NCI-H187 (cell line): ENCODE results near the gene EMID1.

Experiments used
- DNase-seq, 2 experiments: peaks; one replicate each; lab custom pipeline; 2025; lab: John Stamatoyannopoulos, UW

EMID1 gene

DNA sequence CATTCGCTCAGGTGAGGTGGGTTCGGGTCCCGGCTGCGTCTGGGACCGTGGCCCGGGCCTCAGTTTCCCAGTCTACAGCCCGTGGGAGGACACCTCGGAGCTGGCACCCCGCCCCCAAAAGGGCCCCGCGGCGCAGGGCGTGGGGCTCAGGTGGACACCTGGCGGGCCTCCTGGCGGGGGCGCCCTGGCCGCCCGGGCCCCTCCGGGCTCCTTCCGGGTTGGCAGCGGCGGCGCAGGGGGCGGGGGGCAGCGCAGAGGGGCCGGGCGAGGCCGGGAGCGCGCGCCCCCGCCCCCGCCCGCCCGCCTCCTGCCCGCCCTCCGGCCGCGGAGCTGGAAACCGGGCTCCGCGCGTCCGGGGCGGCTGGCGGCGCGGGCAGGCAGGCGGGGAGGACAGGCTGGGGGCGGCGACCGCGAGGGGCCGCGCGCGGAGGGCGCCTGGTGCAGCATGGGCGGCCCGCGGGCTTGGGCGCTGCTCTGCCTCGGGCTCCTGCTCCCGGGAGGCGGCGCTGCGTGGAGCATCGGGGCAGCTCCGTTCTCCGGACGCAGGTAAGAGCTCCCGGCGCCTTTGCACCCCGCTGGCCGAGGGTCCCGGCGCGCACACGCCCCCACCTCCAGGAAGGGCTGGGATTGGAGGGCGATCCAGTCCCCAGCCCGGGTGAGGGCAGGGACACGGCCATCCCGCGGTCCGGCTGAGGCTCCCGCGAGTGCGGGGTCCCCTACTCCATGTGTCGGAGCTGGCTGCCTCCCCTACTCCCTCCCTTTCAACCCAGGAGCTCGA lies at the start of gene EMID1:
Gene EMID1 (plus strand): TSS at position 303 of the 778 bp plus-strand sequence. CDS start 143 bp downstream, at position 446.
- no peak for DNase-seq

DNA sequence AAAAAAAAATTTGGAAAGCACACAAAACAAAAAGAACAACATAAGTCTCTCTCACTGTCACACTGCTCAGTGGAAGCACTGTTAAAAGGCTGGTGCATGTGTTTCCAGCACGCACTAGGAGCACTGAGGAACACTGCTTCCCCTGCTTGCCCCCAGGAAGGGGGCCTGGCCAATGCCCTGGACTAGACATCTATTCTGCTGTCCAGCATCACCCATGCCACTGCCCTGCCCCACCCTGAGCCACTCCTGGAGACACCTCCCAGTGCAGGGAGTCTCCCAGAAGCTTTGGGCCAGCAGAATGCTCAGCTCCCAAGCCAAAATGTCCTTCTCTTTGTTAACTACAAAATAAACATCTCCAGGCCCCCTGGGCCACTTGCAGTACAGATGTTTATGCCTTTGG lies 49.7 kb upstream of the EMID1 start:
- DNase-seq, result no peak

DNA sequence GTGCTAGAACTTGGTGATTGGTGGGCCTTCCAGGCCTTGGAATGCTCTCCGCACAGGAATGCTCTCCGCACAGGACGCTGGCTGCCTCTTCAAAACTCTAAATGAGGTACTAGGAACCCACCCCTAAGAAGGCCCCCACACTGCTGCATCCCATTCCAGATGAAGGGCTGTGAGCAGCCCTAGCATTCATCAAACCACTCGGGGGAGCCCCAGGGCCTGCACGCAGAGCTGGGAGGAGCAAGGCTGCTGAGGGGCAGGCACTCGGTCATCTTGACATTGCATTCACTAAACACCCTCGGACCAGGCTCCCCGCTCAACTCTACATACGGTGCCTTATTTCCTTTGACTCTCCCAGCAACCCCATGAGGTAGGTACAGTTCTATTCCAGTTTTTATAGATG lies 49.2 kb upstream of the EMID1 start:
- DNase-seq, result no peak

DNA sequence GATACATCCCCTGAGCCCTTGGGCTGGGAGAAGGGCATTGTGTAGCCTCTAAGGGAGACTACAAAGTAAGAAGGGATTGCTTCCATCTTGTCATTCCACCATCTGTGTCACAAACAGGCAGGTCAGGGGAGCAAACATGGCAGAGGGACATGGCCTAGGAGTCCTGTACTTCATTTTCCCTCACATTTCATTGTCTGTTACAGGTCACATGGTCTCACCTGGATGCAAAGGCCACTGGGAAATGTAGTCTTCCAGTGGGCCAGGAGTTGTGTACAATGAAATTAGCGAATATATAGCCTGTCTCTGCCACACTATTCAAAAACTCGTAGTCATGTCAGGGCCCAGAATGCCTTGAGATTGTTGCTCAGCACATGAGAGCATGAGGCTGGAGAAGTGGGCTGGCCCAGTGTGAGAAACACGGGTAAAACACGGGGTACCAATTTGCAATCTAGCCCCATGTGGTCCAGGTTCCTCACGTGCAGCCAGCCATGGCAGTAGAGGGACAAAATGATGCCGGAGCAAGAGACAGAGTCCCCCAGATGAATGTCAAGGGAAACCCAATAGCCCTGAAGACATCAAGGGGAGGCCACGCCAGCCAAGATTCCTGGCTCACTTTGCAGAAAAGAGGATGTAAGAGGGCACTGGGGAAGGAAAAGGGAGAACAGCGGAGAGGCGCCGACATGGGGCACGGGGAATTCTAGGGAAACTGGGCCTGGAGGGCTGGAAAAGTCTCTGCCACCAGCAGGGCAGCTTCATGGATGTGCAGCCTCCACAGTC lies 47.7 kb upstream of the EMID1 start:
- no peak for DNase-seq

DNA sequence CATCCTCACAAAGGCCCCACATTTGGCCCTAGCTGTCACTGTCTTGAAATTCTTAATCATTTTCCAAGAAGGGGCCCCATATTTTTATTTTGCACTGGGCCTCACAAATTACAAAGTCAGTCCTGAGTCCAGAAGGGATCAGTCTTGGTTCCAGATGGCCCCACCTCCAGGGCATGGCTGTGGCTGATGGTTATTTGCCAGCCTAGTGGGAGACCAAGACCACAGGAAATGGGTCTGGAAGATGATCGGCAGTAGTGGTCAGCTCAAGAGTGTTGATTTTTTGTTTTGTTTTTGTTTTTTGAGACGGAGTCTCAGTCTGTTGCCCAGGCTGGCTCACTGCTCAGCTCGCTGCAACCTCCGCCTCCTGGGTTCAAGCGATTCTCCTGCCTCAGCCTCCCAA lies 47.1 kb upstream of the EMID1 start:
- no peak for DNase-seq

DNA sequence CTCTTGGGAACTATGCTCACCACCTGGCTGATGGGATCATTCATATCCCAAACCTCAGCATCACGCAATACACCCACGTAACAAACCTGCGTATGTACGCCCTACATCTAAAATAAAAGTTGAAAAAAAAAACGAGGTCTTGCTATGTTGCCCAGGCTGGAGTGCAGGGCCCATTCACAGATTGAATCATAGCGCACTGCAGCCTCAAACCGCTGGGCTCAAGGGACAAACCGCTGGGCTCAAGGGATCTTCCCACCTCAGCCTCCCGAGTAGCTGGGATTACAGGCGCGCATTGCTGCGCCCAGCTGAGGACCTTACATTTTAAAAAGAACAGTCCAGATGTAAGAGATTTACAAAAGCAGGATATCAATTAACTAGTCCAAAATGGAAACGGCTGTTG lies 41.9 kb upstream of the EMID1 start:
- DNase-seq, result no peak

DNA sequence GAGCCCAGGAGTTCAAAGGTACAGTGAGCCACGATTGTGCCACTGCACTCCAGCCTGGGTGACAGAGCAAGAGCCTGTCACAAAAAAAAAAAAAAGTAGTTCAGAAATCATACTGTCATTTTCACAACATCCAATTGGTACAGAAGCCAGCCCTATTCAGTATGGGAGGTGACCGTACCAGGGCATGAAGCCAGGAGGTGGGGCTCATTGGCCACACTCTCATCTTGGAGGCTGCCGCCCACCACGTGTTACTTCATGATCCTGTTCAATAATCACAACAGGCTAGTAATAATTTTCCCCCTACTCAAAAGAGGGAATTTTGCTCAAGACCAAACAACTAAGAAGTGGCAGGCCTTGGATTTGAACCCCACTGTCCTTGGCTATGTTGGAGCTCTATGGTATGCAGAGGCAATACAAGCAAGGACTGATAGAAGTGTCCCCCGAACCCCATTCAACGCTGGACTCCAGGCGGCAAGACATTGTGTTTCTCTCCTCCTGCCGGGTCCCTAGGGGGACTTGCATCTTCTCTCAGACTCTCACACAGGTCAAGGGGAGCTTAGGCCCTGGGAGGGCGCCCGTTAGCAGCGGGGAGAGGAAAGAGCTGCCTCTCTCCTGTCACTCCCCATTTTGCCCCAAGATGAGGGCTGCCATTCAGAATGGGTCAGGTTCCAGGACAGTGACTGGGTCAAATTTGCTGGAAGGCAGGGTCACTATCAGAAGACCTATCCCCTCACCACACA lies 40.2 kb upstream of the EMID1 start:
- DNase-seq, result no peak

DNA sequence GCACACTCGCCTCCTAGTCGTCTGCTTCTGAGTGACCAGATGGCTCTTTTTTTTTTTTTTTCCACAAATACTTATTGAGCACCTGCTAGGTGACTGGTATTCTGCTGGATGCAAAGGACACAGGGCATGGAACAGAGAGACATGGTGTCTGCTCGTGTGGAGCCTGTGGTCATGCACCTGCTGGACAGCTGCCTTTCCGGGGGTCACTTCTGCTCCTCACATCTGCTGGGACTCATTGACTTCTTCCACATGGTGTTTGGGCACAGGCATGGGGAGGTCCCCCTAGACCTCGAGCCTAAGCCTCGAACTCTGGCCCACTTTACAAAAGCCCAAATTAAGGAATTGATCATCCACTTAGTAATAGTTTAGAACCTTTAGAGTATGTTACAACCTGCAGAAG lies 39.5 kb upstream of the EMID1 start:
- DNase-seq, result no peak

DNA sequence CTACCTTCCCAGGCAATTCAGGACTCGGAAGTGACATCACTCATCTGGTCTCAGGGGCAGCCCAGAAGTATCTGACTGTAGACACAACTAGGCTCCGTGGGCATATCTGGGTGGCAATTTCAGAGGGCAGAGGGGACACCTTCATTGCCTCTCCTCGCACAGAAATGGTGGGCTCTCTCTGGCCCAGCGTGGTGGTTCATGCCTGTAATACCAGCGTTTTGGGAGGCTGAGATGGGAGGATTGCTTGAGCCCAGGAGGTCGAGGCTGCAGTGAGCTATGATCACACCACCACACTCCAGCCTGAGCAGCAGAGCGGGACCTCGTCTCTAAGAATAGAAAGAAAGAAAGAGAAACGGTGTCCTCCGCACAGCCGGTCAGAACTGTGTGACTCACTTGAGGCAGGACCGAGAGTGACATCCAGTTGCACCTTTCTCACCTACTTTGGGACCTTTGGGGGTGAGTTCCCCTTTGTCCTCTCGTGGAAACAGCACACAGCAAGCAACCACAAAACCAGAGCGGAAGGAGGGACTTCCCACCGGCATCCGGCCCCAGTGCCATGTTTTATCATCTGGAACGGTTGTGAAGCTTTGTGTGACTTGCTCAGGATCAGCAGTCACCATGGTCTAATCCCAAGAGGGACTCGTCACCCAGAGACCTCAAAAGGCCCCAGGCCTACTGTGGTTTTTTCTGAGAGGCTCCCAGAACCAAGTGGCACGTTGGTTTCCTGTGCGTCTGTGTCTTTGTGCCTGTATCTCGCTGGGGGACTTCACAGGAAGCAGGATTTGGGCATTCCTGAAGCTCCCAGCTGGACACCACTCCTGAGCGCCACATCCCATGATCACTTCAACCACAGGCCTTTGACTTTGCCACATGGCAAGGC lies 38.4 kb upstream of the EMID1 start:
- DNase-seq, result no peak

DNA sequence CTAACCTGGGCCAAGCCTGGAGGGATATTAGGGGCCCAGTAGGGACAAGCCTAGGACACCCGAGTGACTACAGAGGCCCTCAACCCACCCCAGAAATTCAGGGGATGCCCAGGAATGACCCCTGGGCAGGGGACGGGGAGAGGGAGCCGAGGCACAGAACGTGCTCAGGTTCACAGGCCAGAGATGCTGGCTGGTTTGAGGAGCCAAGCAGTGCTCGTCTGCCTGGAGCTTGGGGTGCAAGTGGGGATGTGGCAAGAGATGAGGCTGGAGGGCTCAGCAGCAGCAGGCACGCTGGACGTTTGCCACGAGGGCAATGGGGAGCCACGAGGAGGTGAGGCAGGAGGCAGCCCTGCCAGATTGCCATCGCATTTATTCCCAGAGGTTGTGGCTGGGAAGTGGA lies 34.0 kb upstream of the EMID1 start:
- no peak for DNase-seq

DNA sequence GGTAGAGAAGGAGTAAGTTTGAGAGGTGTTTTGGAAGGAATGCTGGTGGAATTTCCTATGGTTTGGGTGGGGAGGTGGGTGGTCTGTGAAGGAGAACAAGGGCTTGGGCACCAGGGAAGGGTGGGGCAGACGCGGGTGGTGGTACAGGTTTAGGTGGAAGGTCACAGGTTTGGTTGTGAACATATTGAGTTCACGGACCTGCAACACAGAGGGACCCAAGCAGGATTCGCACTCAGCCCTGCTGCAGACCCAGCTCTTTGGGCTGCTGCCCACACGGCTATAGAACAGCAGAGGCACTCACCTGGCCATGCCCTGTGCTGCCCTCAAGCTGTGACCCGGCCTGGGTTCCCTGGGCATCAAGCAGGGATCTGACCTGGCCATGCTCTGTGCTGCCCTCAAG lies 33.5 kb upstream of the EMID1 start:
- no peak for DNase-seq

DNA sequence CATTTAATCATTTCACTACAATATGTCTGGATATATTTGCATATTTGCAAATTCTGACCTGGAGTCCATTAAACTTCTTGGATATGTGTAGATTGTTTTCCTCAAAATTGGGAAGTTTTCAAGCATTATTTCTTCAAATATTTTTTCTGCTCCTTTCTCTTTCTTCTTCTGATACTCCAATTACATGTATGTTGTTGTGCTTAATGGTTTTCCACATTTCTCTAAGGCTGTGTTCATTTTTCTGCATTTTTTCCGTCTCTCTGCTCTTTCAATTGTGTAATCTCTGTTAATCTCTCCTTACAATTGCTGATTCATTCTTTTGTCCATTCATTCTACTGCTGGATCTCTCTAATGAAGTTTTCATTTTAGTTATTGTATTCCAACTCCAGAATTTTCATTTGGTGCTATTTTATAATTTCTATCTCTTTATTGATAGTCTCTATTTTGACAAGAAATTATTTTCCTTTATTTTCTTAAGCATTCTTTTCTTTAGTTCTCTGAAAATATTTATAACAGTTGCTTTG lies 30.3 kb upstream of the EMID1 start:
- DNase-seq, result no peak

DNA sequence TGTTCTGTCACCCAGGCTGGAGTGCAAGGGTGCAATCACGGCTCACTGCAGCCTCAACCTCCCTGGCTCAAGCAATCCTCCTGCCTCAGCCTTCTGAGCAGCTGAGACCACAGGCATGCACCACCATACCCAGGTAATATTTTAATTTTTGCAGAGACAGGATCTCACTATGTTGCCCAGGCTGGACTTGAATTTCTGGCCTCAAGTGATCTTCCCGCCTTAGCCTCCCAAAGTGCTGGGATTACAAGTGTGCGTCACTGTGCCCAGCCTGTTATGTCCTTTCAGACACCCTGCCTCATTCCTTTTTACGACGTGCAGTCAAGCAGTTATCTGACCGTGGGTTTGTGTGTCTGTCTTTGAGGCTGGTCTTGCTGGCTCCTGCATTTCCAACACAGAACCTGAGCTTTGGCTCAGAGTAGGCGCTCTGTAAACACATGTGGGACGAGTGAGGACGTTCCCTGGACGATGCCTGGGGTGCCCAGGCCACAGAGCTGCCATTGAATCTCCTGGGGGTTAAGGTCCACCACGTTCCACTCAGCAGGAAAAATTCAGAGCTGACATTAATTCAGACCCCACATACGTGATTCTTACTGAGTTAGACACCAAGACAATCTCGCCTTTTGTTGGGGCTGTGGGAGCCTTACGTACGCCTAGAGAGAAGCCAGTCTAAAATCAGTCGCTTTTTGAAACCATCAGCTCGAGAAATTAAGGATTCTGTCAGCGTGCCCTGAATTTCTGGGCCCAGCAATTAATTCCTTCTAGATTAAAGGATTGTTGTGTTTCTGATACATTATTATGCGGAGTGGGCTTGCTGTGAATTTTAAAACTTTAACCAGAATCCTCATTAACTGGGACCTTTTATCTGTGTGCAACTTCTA lies 21.5 kb upstream of the EMID1 start:
- DNase-seq, result no peak

DNA sequence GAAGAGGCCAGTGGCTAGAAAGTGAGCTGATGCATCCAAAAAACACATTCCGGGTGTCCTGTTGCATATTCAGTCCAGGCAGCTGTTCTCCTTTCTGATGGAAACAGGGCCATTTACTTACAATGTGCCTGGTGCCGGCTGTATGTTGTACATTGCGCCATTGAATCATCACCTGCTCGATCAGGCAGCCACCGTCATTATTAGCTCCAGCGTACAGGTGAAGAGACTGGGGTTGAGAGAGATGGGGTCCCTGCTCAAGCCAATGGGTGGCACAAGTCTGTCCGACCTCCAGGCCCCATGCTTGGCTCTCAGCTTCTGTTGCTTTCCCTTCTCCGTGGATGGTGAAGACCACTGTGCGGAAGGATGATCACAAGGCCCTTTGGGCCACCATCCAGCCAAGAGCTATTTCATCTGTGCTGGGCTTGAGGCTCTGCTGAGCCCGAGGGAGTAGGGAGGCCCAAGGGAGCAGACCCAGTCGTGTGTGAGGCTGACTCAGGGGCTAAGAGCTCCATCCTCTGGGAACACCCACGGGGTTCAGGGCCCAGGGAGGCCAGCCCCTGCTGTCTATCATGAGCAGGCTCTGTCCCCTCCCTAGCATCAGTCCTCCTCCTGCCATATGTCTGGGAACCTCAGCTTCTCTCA lies 20.7 kb upstream of the EMID1 start:
- DNase-seq, result no peak

DNA sequence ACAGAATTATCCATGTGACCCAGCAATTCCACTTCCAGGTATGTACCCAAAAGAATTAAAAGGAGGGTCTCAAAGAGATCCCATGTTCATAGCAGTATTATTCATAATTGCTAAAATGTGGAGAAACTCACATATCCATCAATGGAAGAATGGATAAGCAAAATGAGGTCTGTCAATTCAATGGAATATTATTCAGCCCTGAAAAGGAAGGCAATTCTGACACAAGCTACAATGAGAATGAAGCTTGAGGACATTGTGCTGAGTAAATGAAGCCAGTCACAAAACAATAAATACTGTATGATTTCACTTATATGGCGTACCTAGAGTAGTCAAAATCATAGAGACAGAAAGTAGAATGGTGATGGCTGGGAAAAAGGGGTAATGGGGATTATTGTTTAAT lies 19.4 kb upstream of the EMID1 start:
- no peak for DNase-seq

DNA sequence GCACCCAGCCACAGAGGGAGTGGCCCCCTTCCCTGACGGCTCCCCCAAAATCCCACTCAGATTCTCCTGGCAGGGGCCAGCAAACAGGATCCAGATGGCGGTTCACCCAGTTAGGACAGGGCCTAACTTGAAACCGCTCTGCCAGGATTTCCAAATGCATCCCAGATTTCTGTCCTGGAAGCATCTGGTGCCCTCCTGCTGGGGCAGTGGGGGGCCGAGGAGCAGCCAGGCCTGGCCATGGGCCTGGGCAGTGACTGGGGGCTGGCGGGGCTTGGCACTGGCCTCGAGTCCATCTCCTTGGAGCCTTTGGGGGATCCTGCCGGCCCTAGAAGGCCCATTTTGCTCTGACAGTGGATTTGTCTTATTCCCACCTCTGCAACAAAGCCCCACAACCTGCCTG lies 17.9 kb upstream of the EMID1 start:
- no peak for DNase-seq

DNA sequence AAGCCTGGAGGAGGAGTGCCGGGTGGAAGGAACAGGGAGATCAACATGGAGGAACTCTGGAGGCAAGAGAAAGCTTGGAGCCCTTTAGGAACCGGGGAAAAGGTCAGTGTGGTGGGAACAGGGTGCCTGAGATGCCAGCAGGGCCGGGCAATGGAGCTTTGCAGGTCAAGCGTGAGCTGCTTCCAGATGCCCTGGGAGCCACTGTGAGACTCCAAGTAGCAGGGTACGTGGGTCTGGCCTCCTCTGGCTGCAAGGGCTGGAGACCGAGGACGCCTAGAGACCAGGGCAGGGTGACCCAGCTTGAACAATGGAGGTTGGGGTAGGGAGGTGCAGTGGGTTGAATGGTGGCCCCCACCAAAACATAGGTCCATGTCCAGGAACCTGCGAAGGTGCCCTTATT lies 15.6 kb upstream of the EMID1 start:
- DNase-seq, result no peak

DNA sequence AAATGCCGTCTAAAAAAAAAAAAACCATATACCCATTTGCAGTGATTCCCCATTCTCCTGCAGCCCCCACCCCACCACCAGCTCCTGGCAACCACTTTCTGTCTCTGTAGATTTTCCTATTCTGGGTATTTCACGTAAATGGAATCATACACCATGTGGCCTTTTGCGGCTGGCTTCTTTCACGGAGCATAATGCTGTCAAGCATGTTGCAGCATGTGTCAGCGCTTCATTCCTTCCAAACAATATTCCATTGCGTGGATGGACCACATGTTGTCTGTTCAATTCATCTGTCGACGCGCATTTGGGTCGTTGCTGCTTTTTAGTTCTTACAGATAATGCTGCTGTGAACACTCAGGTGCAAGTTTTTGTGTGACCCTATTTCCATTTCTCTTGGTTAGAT lies 14.8 kb upstream of the EMID1 start:
- no peak for DNase-seq

DNA sequence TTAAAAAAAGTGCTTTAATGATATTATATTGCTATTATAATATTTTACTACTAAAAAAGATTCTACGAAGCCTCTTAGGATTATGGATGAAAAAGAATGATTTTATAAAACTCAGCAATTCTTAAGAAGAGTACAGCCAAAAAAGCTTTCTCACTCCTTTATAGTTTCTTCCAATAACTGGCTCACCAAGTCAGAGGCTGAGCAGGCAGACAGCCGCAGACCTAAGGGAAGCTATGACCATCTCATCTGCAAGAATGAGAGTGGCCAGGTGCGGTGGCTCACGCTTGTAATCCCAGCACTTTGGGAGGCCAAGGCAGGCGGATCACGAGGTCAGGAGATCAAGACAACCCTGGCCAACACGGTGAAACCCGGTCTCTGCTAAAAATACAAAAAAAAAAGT lies 12.7 kb upstream of the EMID1 start:
- DNase-seq, result no peak

DNA sequence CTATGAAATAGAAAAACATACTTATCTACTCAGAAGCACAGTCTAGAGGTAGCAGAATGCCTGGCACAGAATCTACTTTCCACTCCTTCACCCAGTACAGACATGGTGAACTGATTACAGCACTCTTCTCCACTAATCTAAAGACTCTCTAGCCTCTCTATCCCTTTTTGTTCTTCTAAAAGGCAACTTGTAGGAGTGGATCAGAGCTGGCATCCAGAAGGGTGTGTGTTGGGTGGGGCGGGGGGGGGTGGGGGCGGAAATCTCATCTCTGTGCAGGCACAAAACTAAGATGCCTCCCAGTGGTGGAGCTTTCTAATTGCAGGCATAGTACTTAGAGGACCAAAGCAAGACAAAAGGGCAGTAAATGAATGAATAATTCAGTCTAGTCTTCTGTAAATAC lies 11.5 kb upstream of the EMID1 start:
- DNase-seq, result no peak
